HepG2 (cell line): ENCODE measurements around the gene HNRNPAB. TPM values are rescaled to one million over a fixed set of nuclear protein-coding genes. Genes with fewer than 3 reads are reported as not detected.

Experiments
- ARID3A ChIP-seq: IDR thresholded peaks from 2 replicates; pipeline ENCODE4 v1.6.1; 2012; ENCODE audit warnings: low read depth, low read length, improper control_type of control experiment
- CENPBD1 ChIP-seq: sonication (generic); formaldehyde crosslinking; IDR thresholded peaks from 2 replicates; pipeline ENCODE4 v1.8.0; 2022; ENCODE audit warnings: missing genetic modification reagents, low read depth, mild to moderate bottlenecking, borderline replicate concordance
- ESRRA ChIP-seq: sonication (generic); formaldehyde crosslinking; IDR thresholded peaks from 2 replicates; pipeline ENCODE4 v1.5.1; 2020; ENCODE audit warnings: mild to moderate bottlenecking, low read depth, missing genetic modification reagents
- IRX3 ChIP-seq: sonication (generic); formaldehyde crosslinking; IDR thresholded peaks from 2 replicates; pipeline ENCODE4 v1.8.1; 2023; ENCODE audit warnings: mild to moderate bottlenecking, low read depth, missing genetic modification reagents, borderline replicate concordance
- MEF2D ChIP-seq: sonication (generic); formaldehyde crosslinking; IDR thresholded peaks from 2 replicates; pipeline ENCODE4 v1.5.1; 2020; ENCODE audit warnings: mild to moderate bottlenecking, missing genetic modification reagents
- MEIS2 ChIP-seq: sonication (generic); formaldehyde crosslinking; IDR thresholded peaks from 2 replicates; pipeline ENCODE4 v1.9.0; 2021; ENCODE audit warnings: mild to moderate bottlenecking, missing genetic modification reagents
- NFE2 ChIP-seq: sonication (generic); formaldehyde crosslinking; IDR thresholded peaks from 2 replicates; pipeline ENCODE4 v1.4.0; 2020; ENCODE audit warnings: missing genetic modification reagents
- PAF1 ChIP-seq: IDR thresholded peaks from 2 replicates; pipeline ENCODE4 v1.6.1; 2016; ENCODE audit warnings: missing genetic modification reagents, missing compliant biosample characterization
- SP140L ChIP-seq: sonication (generic); formaldehyde crosslinking; IDR thresholded peaks from 2 replicates; pipeline ENCODE4 v1.4.0; 2020; ENCODE audit warnings: missing genetic modification reagents, borderline replicate concordance
- TRIM24 ChIP-seq: sonication (generic); formaldehyde crosslinking; IDR thresholded peaks from 2 replicates; pipeline ENCODE4 v1.8.0; 2022; ENCODE audit warnings: mild to moderate bottlenecking, missing genetic modification reagents
- ZBTB8A ChIP-seq: sonication (generic); formaldehyde crosslinking; IDR thresholded peaks from 2 replicates; pipeline ENCODE4 v1.4.0; 2020; ENCODE audit warnings: mild to moderate bottlenecking, low read depth, missing genetic modification reagents, borderline replicate concordance
- ZFP37 ChIP-seq: sonication (generic); formaldehyde crosslinking; IDR thresholded peaks from 2 replicates; pipeline ENCODE4 v1.4.0; 2020; ENCODE audit warnings: missing genetic modification reagents, borderline replicate concordance
- ZNF180 ChIP-seq: sonication (generic); formaldehyde crosslinking; IDR thresholded peaks from 2 replicates; pipeline ENCODE4 v1.4.0; 2020; ENCODE audit warnings: low read depth, missing genetic modification reagents, borderline replicate concordance
- ZNF232 ChIP-seq: sonication (generic); formaldehyde crosslinking; IDR thresholded peaks from 2 replicates; pipeline ENCODE4 v1.4.0; 2020; ENCODE audit warnings: missing genetic modification reagents, borderline replicate concordance
- ZNF282 ChIP-seq: fragments of 450-650 bp; IDR thresholded peaks from 2 replicates; pipeline ENCODE4 v1.6.1; 2018; ENCODE audit not compliant: partially characterized antibody
- ZNF574 ChIP-seq: sonication (generic); formaldehyde crosslinking; IDR thresholded peaks from 2 replicates; pipeline ENCODE4 v1.4.0; 2020; ENCODE audit warnings: missing genetic modification reagents
- ZNF704 ChIP-seq: sonication (generic); formaldehyde crosslinking; IDR thresholded peaks from 2 replicates; pipeline ENCODE4 v1.8.1; 2023; ENCODE audit warnings: mild to moderate bottlenecking, inconsistent platforms, moderate library complexity, missing genetic modification reagents, borderline replicate concordance
- ZNF770 ChIP-seq: sonication (generic); formaldehyde crosslinking; IDR thresholded peaks from 2 replicates; pipeline ENCODE4 v1.5.0; 2020; ENCODE audit warnings: mild to moderate bottlenecking, missing genetic modification reagents
- ZSCAN21 ChIP-seq: sonication (generic); formaldehyde crosslinking; IDR thresholded peaks from 2 replicates; pipeline ENCODE4 v1.8.0; 2022; ENCODE audit warnings: mild to moderate bottlenecking, missing genetic modification reagents, moderate library complexity, borderline replicate concordance
- ZZZ3 ChIP-seq: sonication (generic); formaldehyde crosslinking; IDR thresholded peaks from 2 replicates; pipeline ENCODE4 v1.4.0; 2020; ENCODE audit warnings: missing genetic modification reagents, mild to moderate bottlenecking, borderline replicate concordance
- polyA plus RNA-seq, 8 experiments: library from polyadenylated mRNA; depleted of rRNA in 3 of 8; stranded (reverse) in 7 of 8; unstranded in 1 of 8; fragments of >200 nt; fragmentation: Illumina TruSeq in 4 of 8; extraction: Trizol in 4 of 8; gene quantifications; 2 replicates each; pipeline versions ENCODE4 v1.2.1 to v1.2.3, GENCODE V29; 2011 to 2016; ENCODE audit warnings: low read depth in 4 of 8, missing spikeins in 1 of 8, mixed read lengths in 1 of 8; ENCODE audit not compliant: insufficient read depth in 1 of 8
- total RNA-seq, 5 experiments: library from RNA; depleted of rRNA; stranded (reverse); fragments of >200 nt; fragmentation: Illumina TruSeq; extraction: Trizol; gene quantifications; 2 replicates each; pipeline ENCODE4 v1.2.3, GENCODE V29; 2016; ENCODE audit warnings: low read depth in 1 of 5

Gene HNRNPAB
- total and polyA plus RNA-seq, 2 of the 13 experiments (the other 11 are each of a cell fraction or from before 2014, with no cell fraction given) = 62.6 to 111 TPM

GRCh38 chr5:178232124-178232919 lies 28.0 kb downstream of the HNRNPAB start, which contains the start of gene PHYKPL (continued):
- TF ChIP-seq ZNF574 (CRISPR knock-in tag) (no peak), SP140L (CRISPR knock-in tag) (no peak), ZNF770 (CRISPR knock-in tag) (0 out of 2 replicates have a peak, but pooled peaks have one; percentile 59), ZNF180 (CRISPR knock-in tag) (no peak), ZNF282 (no peak), MEF2D (CRISPR knock-in tag) (0 out of 2 replicates have a peak, but pooled peaks have one; percentile 4), ARID3A (no peak), NFE2 (CRISPR knock-in tag) (no peak), IRX3 (CRISPR knock-in tag) (peak; percentile 34; the same call in 1 of the 2 replicates), ZBTB8A (CRISPR knock-in tag) (peak; percentile 77; the same call in 1 of the 2 replicates), MEIS2 (0 out of 2 replicates have a peak, but pooled peaks have one; percentile 30), PAF1 (CRISPR knock-in tag) (no peak), ZNF704 (CRISPR knock-in tag) (no peak; the same call in 1 of the 2 replicates), ZNF232 (CRISPR knock-in tag) (no peak), ZSCAN21 (CRISPR knock-in tag) (peak; percentile 78; the same call in 1 of the 2 replicates), ZFP37 (CRISPR knock-in tag) (no peak), TRIM24 (no peak), ZZZ3 (no peak; the same call in 1 of the 2 replicates), CENPBD1 (CRISPR knock-in tag) (no peak), ESRRA (CRISPR knock-in tag) (peak; percentile 43; the same call in 1 of the 2 replicates)
